Measurements from ENCODE around the gene AGAP1. TPM values are rescaled to one million over a fixed set of nuclear protein-coding genes. Genes with fewer than 3 reads are reported as not detected.

Gene AGAP1
- total and polyA plus RNA-seq, 2 donors: 1.7 to 3.0 TPM

GRCh38 chr2:236016496-236016895, 522.7 kb downstream of the AGAP1 start:
- Histone ChIP-seq H3K36me3 (ENCODE audit: control insufficient read depth in 2 of 2, insufficient read depth in 2 of 2, low read length in 1 of 2) (no peaks in the 10 kb centered on the region), H3K4me1 (ENCODE audit: control insufficient read depth in 2 of 2, insufficient read depth in 2 of 2, low read length in 2 of 2) (no peaks in the 10 kb centered on the region), H3K27me3 (ENCODE audit: control insufficient read depth in 2 of 2, insufficient read depth in 1 of 2, low read length in 1 of 2) (peaks cover 2 to 20% of the 10 kb centered on the region in 2 donors), H3K27ac (ENCODE audit: low read depth in 1 of 2, low read length in 1 of 2) (no peak overlapping the region), H3K9me3 (ENCODE audit: control insufficient read depth in 2 of 2, insufficient read depth in 1 of 2, low read length in 1 of 2) (peaks cover 0 to 1% of the 10 kb centered on the region in 2 donors), H3K4me3 (ENCODE audit: low read length in 2 of 2) (no peak overlapping the region)
- 89% methylated on average over 4 of the region's 4 CpGs for WGBS
- no peak for DNase-seq (ENCODE audit: low read depth in 6 of 9, low spot score in 9 of 9)

- WGBS: 85% methylated on average over 3 of the region's 3 CpGs
- no peak for DNase-seq (ENCODE audit: low read depth in 6 of 9, low spot score in 9 of 9)
- Histone ChIP-seq H3K4me3 (ENCODE audit: low read length in 2 of 2) (no peak overlapping the region), H3K9me3 (ENCODE audit: control insufficient read depth in 2 of 2, insufficient read depth in 1 of 2, low read length in 1 of 2) (peaks cover 0 to 1% of the 10 kb centered on the region in 2 donors), H3K27ac (ENCODE audit: low read depth in 1 of 2, low read length in 1 of 2) (no peak overlapping the region), H3K27me3 (ENCODE audit: control insufficient read depth in 2 of 2, insufficient read depth in 1 of 2, low read length in 1 of 2) (peaks cover 2 to 20% of the 10 kb centered on the region in 2 donors), H3K36me3 (ENCODE audit: control insufficient read depth in 2 of 2, insufficient read depth in 2 of 2, low read length in 1 of 2) (no peaks in the 10 kb centered on the region), H3K4me1 (ENCODE audit: control insufficient read depth in 2 of 2, insufficient read depth in 2 of 2, low read length in 2 of 2) (no peaks in the 10 kb centered on the region)
These were observed 523.6 kb downstream of the AGAP1 start for GRCh38 chr2:236017446-236017845.

- 95% methylated on average over 8 of the region's 8 CpGs for WGBS
- Histone ChIP-seq H3K36me3 (ENCODE audit: control insufficient read depth in 2 of 2, insufficient read depth in 2 of 2, low read length in 1 of 2) (no peaks in the 10 kb centered on the region), H3K4me1 (ENCODE audit: control insufficient read depth in 2 of 2, insufficient read depth in 2 of 2, low read length in 2 of 2) (no peaks in the 10 kb centered on the region), H3K27ac (ENCODE audit: low read depth in 1 of 2, low read length in 1 of 2) (no peak overlapping the region), H3K4me3 (ENCODE audit: low read length in 2 of 2) (no peak overlapping the region), H3K27me3 (ENCODE audit: control insufficient read depth in 2 of 2, insufficient read depth in 1 of 2, low read length in 1 of 2) (peaks cover 0 to 8% of the 10 kb centered on the region in 2 donors), H3K9me3 (ENCODE audit: control insufficient read depth in 2 of 2, insufficient read depth in 1 of 2, low read length in 1 of 2) (peaks cover 0 to 1% of the 10 kb centered on the region in 2 donors)
- DNase-seq (ENCODE audit: low read depth in 6 of 9, low spot score in 9 of 9): no peak
These were observed 525.6 kb downstream of the AGAP1 start for GRCh38 chr2:236019434-236019833.

GRCh38 chr2:236021499-236022057, 527.7 kb downstream of the AGAP1 start:
- Histone ChIP-seq H3K27me3 (ENCODE audit: control insufficient read depth in 2 of 2, insufficient read depth in 1 of 2, low read length in 1 of 2) (no peaks in the 10 kb centered on the region), H3K27ac (ENCODE audit: low read depth in 1 of 2, low read length in 1 of 2) (no peak overlapping the region), H3K4me1 (ENCODE audit: control insufficient read depth in 2 of 2, insufficient read depth in 2 of 2, low read length in 2 of 2) (no peaks in the 10 kb centered on the region), H3K4me3 (ENCODE audit: low read length in 2 of 2) (no peak overlapping the region), H3K36me3 (ENCODE audit: control insufficient read depth in 2 of 2, insufficient read depth in 2 of 2, low read length in 1 of 2) (no peaks in the 10 kb centered on the region), H3K9me3 (ENCODE audit: control insufficient read depth in 2 of 2, insufficient read depth in 1 of 2, low read length in 1 of 2) (peaks cover 0 to 1% of the 10 kb centered on the region in 2 donors)
- WGBS: 96% methylated on average over 14 of the region's 14 CpGs
- DNase-seq (ENCODE audit: low read depth in 6 of 9, low spot score in 9 of 9): no peak

GRCh38 chr2:236022128-236022527, 528.3 kb downstream of the AGAP1 start:
- no peak for DNase-seq (ENCODE audit: low read depth in 6 of 9, low spot score in 9 of 9)
- Histone ChIP-seq H3K27me3 (ENCODE audit: control insufficient read depth in 2 of 2, insufficient read depth in 1 of 2, low read length in 1 of 2) (no peaks in the 10 kb centered on the region), H3K9me3 (ENCODE audit: control insufficient read depth in 2 of 2, insufficient read depth in 1 of 2, low read length in 1 of 2) (peaks cover 0 to 1% of the 10 kb centered on the region in 2 donors), H3K36me3 (ENCODE audit: control insufficient read depth in 2 of 2, insufficient read depth in 2 of 2, low read length in 1 of 2) (no peaks in the 10 kb centered on the region), H3K4me3 (ENCODE audit: low read length in 2 of 2) (no peak overlapping the region), H3K27ac (ENCODE audit: low read depth in 1 of 2, low read length in 1 of 2) (no peak overlapping the region), H3K4me1 (ENCODE audit: control insufficient read depth in 2 of 2, insufficient read depth in 2 of 2, low read length in 2 of 2) (no peaks in the 10 kb centered on the region)
- WGBS: 94% methylated on average over 5 of the region's 5 CpGs

GRCh38 chr2:236025892-236026291, 532.0 kb downstream of the AGAP1 start:
- DNase-seq (ENCODE audit: low read depth in 6 of 9, low spot score in 9 of 9): no peak
- Histone ChIP-seq H3K36me3 (ENCODE audit: control insufficient read depth in 2 of 2, insufficient read depth in 2 of 2, low read length in 1 of 2) (no peaks in the 10 kb centered on the region), H3K27me3 (ENCODE audit: control insufficient read depth in 2 of 2, insufficient read depth in 1 of 2, low read length in 1 of 2) (no peaks in the 10 kb centered on the region), H3K9me3 (ENCODE audit: control insufficient read depth in 2 of 2, insufficient read depth in 1 of 2, low read length in 1 of 2) (no peaks in the 10 kb centered on the region), H3K27ac (ENCODE audit: low read depth in 1 of 2, low read length in 1 of 2) (no peak overlapping the region), H3K4me1 (ENCODE audit: control insufficient read depth in 2 of 2, insufficient read depth in 2 of 2, low read length in 2 of 2) (no peaks in the 10 kb centered on the region), H3K4me3 (ENCODE audit: low read length in 2 of 2) (no peak overlapping the region)
- WGBS: 88% methylated on average over 3 of the region's 3 CpGs

- Histone ChIP-seq H3K4me3 (ENCODE audit: low read length in 2 of 2) (no peak overlapping the region), H3K27me3 (ENCODE audit: control insufficient read depth in 2 of 2, insufficient read depth in 1 of 2, low read length in 1 of 2) (no peaks in the 10 kb centered on the region), H3K27ac (ENCODE audit: low read depth in 1 of 2, low read length in 1 of 2) (no peak overlapping the region), H3K9me3 (ENCODE audit: control insufficient read depth in 2 of 2, insufficient read depth in 1 of 2, low read length in 1 of 2) (no peaks in the 10 kb centered on the region), H3K36me3 (ENCODE audit: control insufficient read depth in 2 of 2, insufficient read depth in 2 of 2, low read length in 1 of 2) (no peaks in the 10 kb centered on the region), H3K4me1 (ENCODE audit: control insufficient read depth in 2 of 2, insufficient read depth in 2 of 2, low read length in 2 of 2) (no peaks in the 10 kb centered on the region)
- 89% methylated on average over 4 of the region's 4 CpGs for WGBS
- DNase-seq (ENCODE audit: low read depth in 6 of 9, low spot score in 9 of 9): no peak
These were observed 533.0 kb downstream of the AGAP1 start for GRCh38 chr2:236026841-236027240.

GRCh38 chr2:236028066-236028465, 534.2 kb downstream of the AGAP1 start:
- no peak for DNase-seq (ENCODE audit: low read depth in 6 of 9, low spot score in 9 of 9)
- H3K27me3 ChIP-seq (ENCODE audit: control insufficient read depth in 2 of 2, insufficient read depth in 1 of 2, low read length in 1 of 2): no peaks in the 10 kb centered on the region
- no peaks in the 10 kb centered on the region for H3K4me1 ChIP-seq (ENCODE audit: control insufficient read depth in 2 of 2, insufficient read depth in 2 of 2, low read length in 2 of 2)
- no peak overlapping the region for H3K4me3 ChIP-seq (ENCODE audit: low read length in 2 of 2)
- H3K36me3 ChIP-seq (ENCODE audit: control insufficient read depth in 2 of 2, insufficient read depth in 2 of 2, low read length in 1 of 2): no peaks in the 10 kb centered on the region
- no peak overlapping the region for H3K27ac ChIP-seq (ENCODE audit: low read depth in 1 of 2, low read length in 1 of 2)
- no peaks in the 10 kb centered on the region for H3K9me3 ChIP-seq (ENCODE audit: control insufficient read depth in 2 of 2, insufficient read depth in 1 of 2, low read length in 1 of 2)
- 86% methylated on average over 4 of the region's 4 CpGs for WGBS

GRCh38 chr2:236033462-236033861, 539.6 kb downstream of the AGAP1 start:
- H3K4me1 ChIP-seq (ENCODE audit: control insufficient read depth in 2 of 2, insufficient read depth in 2 of 2, low read length in 2 of 2): no peaks in the 10 kb centered on the region
- no peak overlapping the region for H3K27ac ChIP-seq (ENCODE audit: low read depth in 1 of 2, low read length in 1 of 2)
- H3K4me3 ChIP-seq (ENCODE audit: low read length in 2 of 2): no peak overlapping the region
- H3K9me3 ChIP-seq (ENCODE audit: control insufficient read depth in 2 of 2, insufficient read depth in 1 of 2, low read length in 1 of 2): no peaks in the 10 kb centered on the region
- no peak for DNase-seq (ENCODE audit: low read depth in 6 of 9, low spot score in 9 of 9)
- 89% methylated on average over 7 of the region's 7 CpGs for WGBS
- no peaks in the 10 kb centered on the region for H3K36me3 ChIP-seq (ENCODE audit: control insufficient read depth in 2 of 2, insufficient read depth in 2 of 2, low read length in 1 of 2)
- H3K27me3 ChIP-seq (ENCODE audit: control insufficient read depth in 2 of 2, insufficient read depth in 1 of 2, low read length in 1 of 2): no peaks in the 10 kb centered on the region
